Activated CD4-positive, alpha-beta memory T cell treated with anti-CD3 and anti-CD28 coated beads for 36 hours (primary cell): ENCODE data around the gene BDH1. TPM values are rescaled to one million over a fixed set of nuclear protein-coding genes. Genes with fewer than 3 reads are reported as not detected.
"Not testable (repeated sequence)": the region's sequence is repeated elsewhere in the genome, so short reads cannot be mapped to it uniquely, and the experiment has no call there.

Source experiments
- CTCF ChIA-PET: fragments of 350-600 bp; sonication (Branson Sonifier 250); formaldehyde crosslinking; loops from one replicate; lab custom pipeline; 2021; ENCODE audit warnings: antibody characterized with exemption, inconsistent platforms; lab: Charles Lee
- POLR2A ChIA-PET: fragments of 350-600 bp; sonication (Branson Sonifier 250); formaldehyde crosslinking; loops from one replicate; lab custom pipeline; 2021; ENCODE audit warnings: antibody characterized with exemption; lab: Charles Lee
- DNase-seq: peaks from one replicate; pipeline ENCODE4 v3.0.0-alpha.2; 2020
- H3K27ac Mint-ChIP-seq: one replicate; pipeline ENCODE4 v1.8.0; 2021; ENCODE audit warnings: mixed read lengths
- H3K27me3 Mint-ChIP-seq: one replicate; pipeline ENCODE4 v1.8.0; 2021; ENCODE audit warnings: mixed read lengths
- H3K36me3 Mint-ChIP-seq: one replicate; pipeline ENCODE4 v1.8.0; 2021; ENCODE audit warnings: mixed read lengths
- H3K4me1 Mint-ChIP-seq: one replicate; pipeline ENCODE4 v1.8.0; 2021; ENCODE audit warnings: low read depth, mixed read lengths
- H3K4me3 Mint-ChIP-seq: one replicate; pipeline ENCODE4 v1.8.0; 2021; ENCODE audit warnings: mild to moderate bottlenecking, mixed read lengths
- H3K9me3 Mint-ChIP-seq: one replicate; pipeline ENCODE4 v1.8.0; 2021; ENCODE audit warnings: mixed read lengths
- intact Hi-C: fragments of 100-400 bp; cut with micrococcal nuclease; formaldehyde crosslinking; loops from one replicate; pipeline ENCODE4 v1.15.1; 2023
- total RNA-seq, 2 experiments: library from RNA; stranded (reverse); gene quantifications; one replicate each; pipeline ENCODE4 v1.2.3, GENCODE V29; 2021

Gene BDH1
- total RNA-seq, 2 experiments from 2014 or later: 86.6 to 90.5 TPM

DNA sequence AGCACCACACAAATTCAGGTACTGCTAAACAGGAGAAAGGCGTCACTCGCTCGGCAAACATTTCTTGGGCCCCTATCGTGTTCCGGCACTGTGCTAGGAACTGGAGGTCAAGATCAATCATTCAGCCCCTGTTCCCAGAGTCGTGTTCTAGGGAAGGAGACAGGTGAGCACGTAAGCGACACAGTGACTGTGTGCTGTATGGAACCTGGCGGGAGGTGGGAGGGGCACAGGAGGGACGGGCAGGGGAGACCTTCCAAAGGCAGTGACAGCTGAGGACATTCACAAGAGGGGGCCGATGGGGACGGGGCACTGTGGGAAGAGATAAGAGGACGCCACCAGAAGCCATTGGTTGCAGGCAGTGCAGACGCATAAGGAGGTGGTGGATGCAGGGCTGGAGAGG lies 32.2 kb downstream of the BDH1 start:
- no peak for DNase-seq
- H3K27ac Mint-ChIP-seq: no peak overlapping the region
- intact Hi-C loops: no loop called here
- CTCF ChIA-PET: interaction anchor here (1.7 kb wide), 1 partner anchor 22 kb away, joined by 3 read pairs; no protein-coding TSS in a partner anchor
- POLR2A ChIA-PET: no interaction called here
- H3K27me3 Mint-ChIP-seq: no peaks in the 10 kb centered on the region
- H3K9me3 Mint-ChIP-seq: no peaks in the 10 kb centered on the region
- H3K4me1 Mint-ChIP-seq: peaks cover 3% of the 10 kb centered on the region
- no peak overlapping the region for H3K4me3 Mint-ChIP-seq
- peaks cover 36% of the 10 kb centered on the region for H3K36me3 Mint-ChIP-seq

GRCh38 chr3:197522881-197523441 lies 32.8 kb downstream of the BDH1 start:
- H3K27me3 Mint-ChIP-seq: no peaks in the 10 kb centered on the region
- no peak for DNase-seq
- no peaks in the 10 kb centered on the region for H3K9me3 Mint-ChIP-seq
- H3K27ac Mint-ChIP-seq: no peak overlapping the region
- CTCF ChIA-PET: interaction anchor here (1.7 kb wide), 1 partner anchor 21 kb away, joined by 3 read pairs; no protein-coding TSS in a partner anchor
- no peak overlapping the region for H3K4me3 Mint-ChIP-seq
- intact Hi-C loops: no loop called here
- peaks cover 30% of the 10 kb centered on the region for H3K36me3 Mint-ChIP-seq
- peaks cover 3% of the 10 kb centered on the region for H3K4me1 Mint-ChIP-seq
- POLR2A ChIA-PET: no interaction called here

GRCh38 chr3:197522183-197522715 lies 33.5 kb downstream of the BDH1 start:
- peaks cover 3% of the 10 kb centered on the region for H3K4me1 Mint-ChIP-seq
- no peak overlapping the region for H3K4me3 Mint-ChIP-seq
- ChIA-PET POLR2A (no interaction called here), CTCF (no interaction called here)
- intact Hi-C loops: no loop called here
- H3K36me3 Mint-ChIP-seq: peaks cover 28% of the 10 kb centered on the region
- H3K9me3 Mint-ChIP-seq: no peaks in the 10 kb centered on the region
- DNase-seq: no peak
- no peak overlapping the region for H3K27ac Mint-ChIP-seq
- no peaks in the 10 kb centered on the region for H3K27me3 Mint-ChIP-seq

DNA sequence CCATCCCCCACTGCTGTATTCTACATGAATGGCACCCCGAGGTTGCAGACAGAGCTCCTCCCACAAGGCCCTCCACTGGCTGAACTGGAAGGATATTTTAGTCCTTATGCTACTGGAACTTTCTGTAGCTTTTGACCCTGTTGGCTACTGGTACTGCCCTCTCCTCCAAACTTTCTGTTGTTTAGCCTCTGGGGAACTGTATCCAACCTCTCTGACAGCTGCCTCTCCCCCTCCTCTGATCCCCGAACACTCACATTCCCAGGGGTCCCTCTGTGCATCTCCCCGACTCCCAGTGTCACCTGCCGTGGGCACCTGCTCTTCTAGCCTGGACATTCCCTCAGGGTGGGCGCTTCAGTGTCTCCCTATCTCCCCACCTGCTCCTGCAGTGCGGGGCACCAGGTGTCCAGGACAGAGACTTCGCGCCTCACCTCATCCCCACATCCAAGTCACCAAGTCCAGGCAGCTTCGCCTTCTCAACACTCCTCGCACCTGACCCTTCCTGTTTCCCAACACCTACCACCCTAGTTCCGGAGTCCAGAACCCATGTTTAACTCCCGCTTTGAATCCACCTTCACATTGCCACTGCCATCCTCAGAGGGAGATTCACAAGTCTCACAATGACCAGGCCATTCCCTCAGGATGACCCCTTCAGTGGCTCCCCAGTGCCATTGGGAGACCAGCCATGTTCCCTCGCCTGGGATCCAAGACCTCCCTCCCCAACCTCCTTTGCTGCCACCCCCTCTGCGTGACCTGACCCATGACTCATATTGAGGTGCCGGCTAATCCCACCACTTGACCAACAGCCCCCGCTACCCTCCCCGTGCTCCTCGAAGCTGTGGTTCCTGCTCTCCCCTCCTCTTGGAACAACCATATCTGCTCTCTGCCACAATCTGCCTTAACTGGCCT lies 34.2 kb downstream of the BDH1 start:
- no peak for DNase-seq
- no peaks in the 10 kb centered on the region for H3K27me3 Mint-ChIP-seq
- POLR2A ChIA-PET: no interaction called here
- CTCF ChIA-PET: interaction anchor here (0.8 kb wide), 1 partner anchor 10 kb away, joined by 3 read pairs; no protein-coding TSS in a partner anchor
- peaks cover 9% of the 10 kb centered on the region for H3K4me1 Mint-ChIP-seq
- H3K4me3 Mint-ChIP-seq: no peak overlapping the region
- intact Hi-C loops: no loop called here
- peaks cover 27% of the 10 kb centered on the region for H3K36me3 Mint-ChIP-seq
- H3K27ac Mint-ChIP-seq: peak overlapping the region; percentile 5
- no peaks in the 10 kb centered on the region for H3K9me3 Mint-ChIP-seq

GRCh38 chr3:197520311-197521276 lies 35.2 kb downstream of the BDH1 start:
- Mint-ChIP-seq H3K9me3 (no peaks in the 10 kb centered on the region), H3K4me1 (peaks cover 12% of the 10 kb centered on the region), H3K4me3 (no peak overlapping the region), H3K36me3 (peaks cover 34% of the 10 kb centered on the region), H3K27ac (no peak overlapping the region), H3K27me3 (no peaks in the 10 kb centered on the region)
- ChIA-PET POLR2A (no interaction called here), CTCF (interaction anchor here (0.8 kb wide), 1 partner anchor 9 kb away, joined by 3 read pairs; no protein-coding TSS in a partner anchor)
- intact Hi-C loops: no loop called here
- DNase-seq: no peak

DNA sequence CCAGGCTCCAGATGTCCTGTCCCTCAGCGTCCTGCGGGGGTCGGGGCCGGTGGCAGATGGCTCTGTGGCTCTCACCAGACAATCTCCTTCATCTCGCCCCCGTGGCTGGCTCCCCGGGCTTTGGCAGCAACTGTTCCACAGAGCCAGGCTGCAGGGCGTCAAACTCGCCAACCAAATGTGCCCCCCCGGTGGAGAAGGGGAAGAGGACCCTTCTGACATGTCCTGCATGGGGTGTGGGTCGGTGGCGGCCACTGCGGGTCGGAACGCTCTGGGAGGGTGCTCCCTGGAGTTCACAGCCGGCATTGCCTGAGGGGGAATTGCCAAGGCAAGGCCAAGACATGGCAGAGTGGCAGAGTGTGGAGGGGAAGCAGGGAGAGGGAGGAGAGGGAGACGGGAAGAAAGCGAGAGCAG lies 36.0 kb downstream of the BDH1 start:
- ChIA-PET POLR2A (no interaction called here), CTCF (no interaction called here)
- intact Hi-C loops: no loop called here
- H3K9me3 Mint-ChIP-seq: no peaks in the 10 kb centered on the region
- H3K36me3 Mint-ChIP-seq: peaks cover 37% of the 10 kb centered on the region
- no peak for DNase-seq
- H3K27ac Mint-ChIP-seq: no peak overlapping the region
- peaks cover 12% of the 10 kb centered on the region for H3K4me1 Mint-ChIP-seq
- H3K4me3 Mint-ChIP-seq: no peak overlapping the region
- no peaks in the 10 kb centered on the region for H3K27me3 Mint-ChIP-seq

DNA sequence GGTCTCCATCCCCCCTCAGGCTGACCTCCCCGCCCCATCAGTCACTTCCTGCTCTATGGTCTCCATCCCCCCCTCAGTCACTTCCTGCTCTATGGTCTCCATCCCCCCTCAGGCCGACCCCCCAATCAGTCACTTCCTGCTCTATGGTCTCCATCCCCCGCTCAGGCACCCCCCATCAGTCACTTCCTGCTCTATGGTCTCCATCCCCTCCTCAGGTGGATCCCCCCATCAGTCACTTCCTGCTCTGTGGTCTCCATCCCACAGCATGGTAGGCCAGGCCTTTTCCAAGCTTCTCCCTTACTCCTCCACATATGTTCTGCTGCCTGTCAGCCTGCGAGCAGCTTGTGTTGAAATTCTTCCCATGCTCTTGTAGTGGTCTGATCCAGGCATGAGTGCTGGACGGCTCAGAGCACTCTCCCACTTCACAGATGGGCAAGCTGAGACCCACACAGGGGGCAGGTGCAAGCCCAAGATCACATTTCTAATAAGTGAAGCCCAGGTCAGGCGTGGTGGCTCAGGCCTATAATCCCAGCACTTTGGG lies 36.8 kb downstream of the BDH1 start:
- Mint-ChIP-seq H3K4me3 (no peak overlapping the region), H3K9me3 (no peaks in the 10 kb centered on the region), H3K27me3 (no peaks in the 10 kb centered on the region), H3K4me1 (peaks cover 12% of the 10 kb centered on the region), H3K27ac (peak overlapping the region; percentile 76), H3K36me3 (peaks cover 37% of the 10 kb centered on the region)
- CTCF ChIA-PET: no interaction called here
- POLR2A ChIA-PET: no interaction called here
- peak; percentile 27 for DNase-seq
- intact Hi-C loops: no loop called here

DNA sequence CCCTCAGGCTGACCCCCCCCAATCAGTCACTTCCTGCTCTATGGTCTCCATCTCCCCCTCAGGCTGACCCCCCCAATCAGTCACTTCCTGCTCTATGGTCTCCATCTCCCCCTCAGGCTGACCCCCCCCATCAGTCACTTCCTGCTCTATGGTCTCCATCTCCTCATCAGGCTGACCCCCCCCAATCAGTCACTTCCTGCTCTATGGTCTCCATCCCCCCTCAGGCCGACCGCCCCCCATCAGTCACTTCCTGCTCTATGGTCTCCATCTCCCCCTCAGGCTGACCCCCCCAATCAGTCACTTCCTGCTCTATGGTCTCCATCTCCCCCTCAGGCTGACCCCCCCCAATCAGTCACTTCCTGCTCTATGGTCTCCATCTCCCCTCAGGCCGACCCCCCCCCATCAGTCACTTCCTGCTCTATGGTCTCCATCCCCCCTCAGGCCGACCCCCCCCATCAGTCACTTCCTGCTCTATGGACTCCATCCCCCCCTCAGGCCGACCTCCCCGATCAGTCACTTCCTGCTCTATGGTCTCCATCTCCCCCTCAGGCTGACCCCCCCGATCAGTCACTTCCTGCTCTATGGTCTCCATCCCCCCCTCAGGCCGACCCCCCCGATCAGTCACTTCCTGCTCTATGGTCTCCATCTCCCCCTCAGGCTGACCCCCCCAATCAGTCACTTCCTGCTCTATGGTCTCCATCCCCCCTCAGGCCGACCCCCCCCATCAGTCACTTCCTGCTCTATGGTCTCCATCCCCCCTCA lies 37.7 kb downstream of the BDH1 start:
- POLR2A ChIA-PET, CTCF ChIA-PET, H3K27me3 Mint-ChIP-seq, H3K4me3 Mint-ChIP-seq, intact Hi-C loops, H3K27ac Mint-ChIP-seq, H3K9me3 Mint-ChIP-seq: not testable (repeated sequence)
- H3K4me1 Mint-ChIP-seq: peaks cover 12% of the 10 kb centered on the region
- peak; percentile 18 for DNase-seq
- H3K36me3 Mint-ChIP-seq: peaks cover 40% of the 10 kb centered on the region

DNA sequence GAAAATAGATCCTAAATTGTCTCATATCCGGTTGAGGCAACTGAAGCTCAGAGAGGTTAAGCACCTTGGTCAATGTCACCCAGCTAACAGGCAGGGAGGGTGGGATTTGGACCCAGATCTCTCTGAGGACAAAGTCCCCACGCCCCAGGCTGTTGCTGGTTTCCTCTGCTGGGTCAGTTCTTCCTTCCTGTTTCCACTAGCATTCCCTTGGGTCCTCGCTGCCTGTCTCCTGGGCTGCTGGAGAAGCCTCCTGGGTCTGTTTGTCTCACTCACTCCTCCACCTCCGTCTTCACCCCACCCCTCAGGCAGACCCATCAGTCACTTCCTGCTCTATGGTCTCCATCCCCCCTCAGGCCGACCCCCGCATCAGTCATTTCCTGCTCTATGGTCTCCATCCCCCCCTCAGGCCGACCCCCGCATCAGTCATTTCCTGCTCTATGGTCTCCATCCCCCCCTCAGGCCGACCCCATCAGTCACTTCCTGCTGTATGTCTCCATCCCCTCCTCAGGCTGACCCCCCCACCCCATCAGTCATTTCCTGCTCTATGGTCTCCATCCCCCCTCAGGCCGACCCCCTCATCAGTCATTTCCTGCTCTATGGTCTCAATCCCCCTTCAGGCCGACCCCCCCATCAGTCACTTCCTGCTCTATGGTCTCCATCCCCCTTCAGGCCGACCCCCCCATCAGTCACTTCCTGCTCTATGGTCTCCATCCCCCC lies 38.7 kb downstream of the BDH1 start:
- Mint-ChIP-seq H3K36me3 (peaks cover 44% of the 10 kb centered on the region), H3K4me1 (peaks cover 12% of the 10 kb centered on the region), H3K27ac (peak overlapping the region; percentile 85)
- H3K4me3 Mint-ChIP-seq, CTCF ChIA-PET, POLR2A ChIA-PET, H3K9me3 Mint-ChIP-seq, intact Hi-C loops, H3K27me3 Mint-ChIP-seq: not testable (repeated sequence)
- peak; percentile 34 for DNase-seq

- Mint-ChIP-seq H3K36me3 (peaks cover 43% of the 10 kb centered on the region), H3K4me1 (peaks cover 12% of the 10 kb centered on the region), H3K4me3 (no peak overlapping the region), H3K27ac (peak overlapping the region; percentile 85), H3K27me3 (no peaks in the 10 kb centered on the region), H3K9me3 (no peaks in the 10 kb centered on the region)
- intact Hi-C loops: no loop called here
- POLR2A ChIA-PET: no interaction called here
- DNase-seq: peak; percentile 66
- CTCF ChIA-PET: no interaction called here
Measured at GRCh38 chr3:197516517-197516889, 39.3 kb downstream of the BDH1 start.
